Neural progenitor cell (in vitro differentiated cells): ENCODE results near the gene RADIL. TPM values are rescaled to one million over a fixed set of nuclear protein-coding genes. Genes with fewer than 3 reads are reported as not detected.

ENCODE experiments used
- DNase-seq: peaks from one replicate; pipeline ENCODE4 v3.0.0-alpha.2; 2016; ENCODE audit warnings: low spot score
- H2AFZ ChIP-seq: fragments of 200-600 bp; sonication (generic); replicated peaks from 2 replicates; pipeline ENCODE4 v1.6.1; 2016; ENCODE audit warnings: antibody characterized with exemption
- H3F3A ChIP-seq: fragments of 200-600 bp; sonication (generic); 2 replicates; pipeline ENCODE4 v1.6.1; 2016; ENCODE audit warnings: antibody characterized with exemption, low read depth
- H3K27ac ChIP-seq: fragments of 200-600 bp; sonication (generic); 2 replicates; pipeline ENCODE4 v1.5.1; 2016; ENCODE audit warnings: mild to moderate bottlenecking
- H3K27me3 ChIP-seq: fragments of 200-600 bp; sonication (generic); 2 replicates; pipeline ENCODE4 v1.6.1; 2016; ENCODE audit warnings: mild to moderate bottlenecking, moderate library complexity
- H3K36me3 ChIP-seq: fragments of 200-600 bp; sonication (generic); 2 replicates; pipeline ENCODE4 v1.5.1; 2016
- H3K4me1 ChIP-seq: fragments of 200-600 bp; sonication (generic); 2 replicates; pipeline ENCODE4 v1.6.1; 2016; ENCODE audit warnings: mixed run types
- H3K4me2 ChIP-seq: fragments of 200-600 bp; sonication (generic); 2 replicates; pipeline ENCODE4 v1.6.1; 2016
- H3K4me3 ChIP-seq: fragments of 200-600 bp; sonication (generic); 2 replicates; pipeline ENCODE4 v1.5.1; 2016
- H3K79me2 ChIP-seq: fragments of 200-600 bp; sonication (generic); 2 replicates; pipeline ENCODE4 v1.6.1; 2016; ENCODE audit warnings: low read depth
- H3K9ac ChIP-seq: fragments of 200-600 bp; sonication (generic); 2 replicates; pipeline ENCODE4 v1.6.1; 2016
- H3K9me3 ChIP-seq: fragments of 200-600 bp; sonication (generic); 2 replicates; pipeline ENCODE4 v1.5.1; 2016; ENCODE audit warnings: low read depth
- H4K20me1 ChIP-seq: fragments of 200-600 bp; sonication (generic); 2 replicates; pipeline ENCODE4 v1.6.1; 2016; ENCODE audit warnings: low read depth
- H3K27ac Mint-ChIP-seq: 3 replicates; pipeline ENCODE4 v1.8.0; 2021; ENCODE audit warnings: mixed read lengths
- H3K27me3 Mint-ChIP-seq: 2 replicates; pipeline ENCODE4 v1.8.0; 2022; ENCODE audit warnings: low read depth, mild to moderate bottlenecking, inconsistent platforms, moderate library complexity, mixed read lengths; ENCODE audit not compliant: insufficient read depth
- H3K36me3 Mint-ChIP-seq: 3 replicates; pipeline ENCODE4 v1.8.0; 2021; ENCODE audit warnings: mixed read lengths
- H3K4me1 Mint-ChIP-seq: 3 replicates; pipeline ENCODE4 v1.8.0; 2021; ENCODE audit warnings: mixed read lengths
- H3K4me3 Mint-ChIP-seq: 3 replicates; pipeline ENCODE4 v1.8.0; 2021; ENCODE audit warnings: mild to moderate bottlenecking, moderate library complexity, mixed read lengths
- H3K9me3 Mint-ChIP-seq: 3 replicates; pipeline ENCODE4 v1.8.0; 2020; ENCODE audit warnings: mixed read lengths
- EZH2 ChIP-seq: fragments of 200-600 bp; sonication (generic); IDR thresholded peaks from 2 replicates; pipeline ENCODE4 v1.6.1; 2017; ENCODE audit warnings: antibody characterized with exemption, mild to moderate bottlenecking, moderate library complexity
- EZH2phosphoT487 ChIP-seq: fragments of 200-600 bp; sonication (generic); IDR thresholded peaks from 2 replicates; pipeline ENCODE4 v1.6.1; 2017; ENCODE audit warnings: antibody characterized with exemption
- total RNA-seq: library from RNA; depleted of rRNA; stranded (reverse); fragments of >200 nt; gene quantifications from 2 replicates; pipeline ENCODE4 v1.2.3, GENCODE V29; 2015; ENCODE audit warnings: low replicate concordance
- TF ChIP-seq, protein P1 (sequence below): fragments of 200-600 bp; sonication (generic); IDR thresholded peaks from 2 replicates; pipeline ENCODE4 v1.5.1; 2017; ENCODE audit warnings: antibody characterized with exemption, mild to moderate bottlenecking

The RADIL gene
- total RNA-seq, 1 donor from 2014 or later, result 3.1 TPM

- Histone ChIP-seq H3F3A (no peaks in the 10 kb centered on the region), H2AFZ (no peak overlapping the region), H3K9ac (no peak overlapping the region), H3K79me2 (no peaks in the 10 kb centered on the region), H3K4me3 (no peak overlapping the region), H4K20me1 (no peaks in the 10 kb centered on the region), H3K4me2 (no peak overlapping the region), H3K27me3 (no peaks in the 10 kb centered on the region), H3K27ac (no peak overlapping the region), H3K4me1 (peaks cover 7% of the 10 kb centered on the region), H3K36me3 (no peaks in the 10 kb centered on the region), H3K9me3 (no peaks in the 10 kb centered on the region)
- Mint-ChIP-seq H3K9me3 (no peaks in the 10 kb centered on the region), H3K4me1 (peaks cover 5% of the 10 kb centered on the region), H3K36me3 (peaks cover 8% of the 10 kb centered on the region), H3K4me3 (no peak overlapping the region), H3K27ac (peak overlapping the region; percentile 85), H3K27me3 (peaks cover 4% of the 10 kb centered on the region)
- TF ChIP-seq EZH2phosphoT487 (no peak), EZH2 (no peak)
- TF ChIP-seq, protein P1, sequence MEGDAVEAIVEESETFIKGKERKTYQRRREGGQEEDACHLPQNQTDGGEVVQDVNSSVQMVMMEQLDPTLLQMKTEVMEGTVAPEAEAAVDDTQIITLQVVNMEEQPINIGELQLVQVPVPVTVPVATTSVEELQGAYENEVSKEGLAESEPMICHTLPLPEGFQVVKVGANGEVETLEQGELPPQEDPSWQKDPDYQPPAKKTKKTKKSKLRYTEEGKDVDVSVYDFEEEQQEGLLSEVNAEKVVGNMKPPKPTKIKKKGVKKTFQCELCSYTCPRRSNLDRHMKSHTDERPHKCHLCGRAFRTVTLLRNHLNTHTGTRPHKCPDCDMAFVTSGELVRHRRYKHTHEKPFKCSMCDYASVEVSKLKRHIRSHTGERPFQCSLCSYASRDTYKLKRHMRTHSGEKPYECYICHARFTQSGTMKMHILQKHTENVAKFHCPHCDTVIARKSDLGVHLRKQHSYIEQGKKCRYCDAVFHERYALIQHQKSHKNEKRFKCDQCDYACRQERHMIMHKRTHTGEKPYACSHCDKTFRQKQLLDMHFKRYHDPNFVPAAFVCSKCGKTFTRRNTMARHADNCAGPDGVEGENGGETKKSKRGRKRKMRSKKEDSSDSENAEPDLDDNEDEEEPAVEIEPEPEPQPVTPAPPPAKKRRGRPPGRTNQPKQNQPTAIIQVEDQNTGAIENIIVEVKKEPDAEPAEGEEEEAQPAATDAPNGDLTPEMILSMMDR, result no peak
- no peak for DNase-seq
These were observed 82.3 kb downstream of the RADIL start for GRCh38 chr7:4800926-4801838.

GRCh38 chr7:4800487-4800886, 83.0 kb downstream of the RADIL start:
- H3K4me3 Mint-ChIP-seq, result no peak overlapping the region
- TF ChIP-seq, protein P1, result no peak
- TF ChIP-seq EZH2phosphoT487, result no peak
- no peak for TF ChIP-seq EZH2
- H3K27me3 Mint-ChIP-seq, result peaks cover 4% of the 10 kb centered on the region
- Histone ChIP-seq H3K9ac (no peak overlapping the region), H3K79me2 (no peaks in the 10 kb centered on the region), H3F3A (no peaks in the 10 kb centered on the region), H3K9me3 (no peaks in the 10 kb centered on the region), H3K4me1 (peaks cover 7% of the 10 kb centered on the region), H3K36me3 (no peaks in the 10 kb centered on the region), H3K27ac (no peak overlapping the region), H2AFZ (no peak overlapping the region), H3K4me3 (no peak overlapping the region), H4K20me1 (no peaks in the 10 kb centered on the region), H3K27me3 (no peaks in the 10 kb centered on the region), H3K4me2 (no peak overlapping the region)
- peaks cover 5% of the 10 kb centered on the region for H3K4me1 Mint-ChIP-seq
- H3K9me3 Mint-ChIP-seq, result no peaks in the 10 kb centered on the region
- no peak overlapping the region for H3K27ac Mint-ChIP-seq
- H3K36me3 Mint-ChIP-seq, result peaks cover 10% of the 10 kb centered on the region
- no peak for DNase-seq

- Histone ChIP-seq H3F3A (no peaks in the 10 kb centered on the region), H3K36me3 (no peaks in the 10 kb centered on the region), H3K9ac (no peak overlapping the region), H2AFZ (no peak overlapping the region), H3K27me3 (no peaks in the 10 kb centered on the region), H3K79me2 (no peaks in the 10 kb centered on the region), H4K20me1 (no peaks in the 10 kb centered on the region), H3K27ac (no peak overlapping the region), H3K4me1 (peaks cover 7% of the 10 kb centered on the region), H3K9me3 (no peaks in the 10 kb centered on the region), H3K4me3 (no peak overlapping the region), H3K4me2 (no peak overlapping the region)
- Mint-ChIP-seq H3K27me3 (peaks cover 4% of the 10 kb centered on the region), H3K4me3 (no peak overlapping the region), H3K4me1 (peaks cover 5% of the 10 kb centered on the region), H3K9me3 (no peaks in the 10 kb centered on the region), H3K36me3 (peaks cover 10% of the 10 kb centered on the region), H3K27ac (no peak overlapping the region)
- TF ChIP-seq, protein P1, result no peak
- TF ChIP-seq EZH2phosphoT487 (no peak), EZH2 (no peak)
- no peak for DNase-seq
These were observed 83.8 kb downstream of the RADIL start for GRCh38 chr7:4799508-4800268.
